ENCODE results near the gene NBPF1.
"Not testable (repeated sequence)": the region's sequence is repeated elsewhere in the genome, so short reads cannot be mapped to it uniquely, and the experiment has no call there.

- TF ChIP-seq CTCF, EZH2, EZH2phosphoT487 (IDR thresholded peaks at IDR 0.05): not testable (repeated sequence)
These were observed 76.6 kb downstream of the NBPF1 start for GRCh38 chr1:16536796-16537195.

Data from neural progenitor cell (in vitro differentiated cells).